Activated naive CD8-positive, alpha-beta T cell treated with anti-CD3 and anti-CD28 coated beads, Interleukin-2, amount 10 ng/mL, durations not matched to agents 7 days and 5 days (primary cell): ENCODE data around the gene METAP1D. TPM values are rescaled to one million over a fixed set of nuclear protein-coding genes. Genes with fewer than 3 reads are reported as not detected.

ENCODE experiments used
- ATAC-seq: fragments of 150-1000 bp; cut with Tn5 transposase; one replicate; pipeline ENCODE4 v1.10.0; 2021; ENCODE audit warnings: low read depth, moderate library complexity
- POLR2A ChIA-PET: fragments of 350-600 bp; sonication (Branson Sonifier 250); formaldehyde crosslinking; loops from one replicate; lab custom pipeline; 2021; ENCODE audit warnings: antibody characterized with exemption; lab: Charles Lee
- DNase-seq: peaks from one replicate; pipeline ENCODE4 v3.0.0; 2021
- H3K27ac Mint-ChIP-seq: one replicate; pipeline ENCODE4 v1.8.0; 2022; ENCODE audit warnings: mild to moderate bottlenecking, mixed read lengths
- H3K27me3 Mint-ChIP-seq: one replicate; pipeline ENCODE4 v1.8.0; 2022; ENCODE audit warnings: mild to moderate bottlenecking, moderate library complexity, mixed read lengths
- H3K36me3 Mint-ChIP-seq: one replicate; pipeline ENCODE4 v1.8.0; 2021; ENCODE audit warnings: mild to moderate bottlenecking, mixed read lengths
- H3K4me1 Mint-ChIP-seq: one replicate; pipeline ENCODE4 v1.8.0; 2021; ENCODE audit warnings: mixed read lengths
- H3K4me3 Mint-ChIP-seq: one replicate; pipeline ENCODE4 v1.8.0; 2022; ENCODE audit warnings: mild to moderate bottlenecking, moderate library complexity, mixed read lengths
- H3K9me3 Mint-ChIP-seq: one replicate; pipeline ENCODE4 v1.8.0; 2021; ENCODE audit warnings: mixed read lengths
- total RNA-seq, 2 experiments: library from RNA; stranded (reverse); gene quantifications; one replicate each; pipeline ENCODE4 v1.2.3, GENCODE V29; 2021

METAP1D gene
- total RNA-seq, 2 experiments from 2014 or later: 4.5 to 5.6 TPM

GRCh38 chr2:172088245-172089004, 88.7 kb downstream of the METAP1D start:
- Mint-ChIP-seq H3K27me3 (peaks cover 98% of the 10 kb centered on the region), H3K36me3 (peaks cover 2% of the 10 kb centered on the region), H3K4me1 (peaks cover 44% of the 10 kb centered on the region), H3K9me3 (no peaks in the 10 kb centered on the region), H3K4me3 (peak overlapping the region; percentile 35), H3K27ac (peak overlapping the region; percentile 78)
- POLR2A ChIA-PET: no interaction called here
- DNase-seq: no peak
- no peak for ATAC-seq

GRCh38 chr2:172089005-172089504, 89.3 kb downstream of the METAP1D start:
- ATAC-seq (no peak), DNase-seq (no peak)
- Mint-ChIP-seq H3K27ac (no peak overlapping the region), H3K36me3 (peaks cover 2% of the 10 kb centered on the region), H3K27me3 (peaks cover 98% of the 10 kb centered on the region), H3K9me3 (no peaks in the 10 kb centered on the region), H3K4me3 (no peak overlapping the region), H3K4me1 (peaks cover 42% of the 10 kb centered on the region)
- POLR2A ChIA-PET: no interaction called here

DNA sequence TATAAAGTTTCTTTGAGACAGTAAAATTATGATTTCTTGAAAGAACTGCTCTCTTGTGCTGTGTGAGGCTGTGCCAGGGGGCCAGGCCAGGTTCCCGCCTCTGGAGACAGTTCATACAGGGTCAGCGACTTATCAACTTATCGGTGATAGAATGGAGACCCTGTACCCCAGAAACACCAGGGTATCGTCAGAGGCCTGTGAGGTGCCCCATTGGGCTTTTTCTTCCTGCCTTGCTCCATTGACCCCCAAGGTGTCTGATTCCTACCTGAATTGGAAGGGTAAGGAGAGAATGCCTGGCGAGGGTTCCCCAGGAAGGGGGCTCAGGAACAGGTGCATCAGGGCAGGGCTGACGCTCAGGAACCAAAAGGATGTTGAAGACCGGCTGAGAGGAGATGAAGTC, 89.9 kb downstream of the METAP1D start:
- DNase-seq (no peak), ATAC-seq (no peak)
- POLR2A ChIA-PET: no interaction called here
- peaks cover 37% of the 10 kb centered on the region for H3K4me1 Mint-ChIP-seq
- H3K9me3 Mint-ChIP-seq: no peaks in the 10 kb centered on the region
- H3K36me3 Mint-ChIP-seq: peaks cover 2% of the 10 kb centered on the region
- H3K4me3 Mint-ChIP-seq: peak overlapping the region; percentile 10
- no peak overlapping the region for H3K27ac Mint-ChIP-seq
- peaks cover 95% of the 10 kb centered on the region for H3K27me3 Mint-ChIP-seq

DNA sequence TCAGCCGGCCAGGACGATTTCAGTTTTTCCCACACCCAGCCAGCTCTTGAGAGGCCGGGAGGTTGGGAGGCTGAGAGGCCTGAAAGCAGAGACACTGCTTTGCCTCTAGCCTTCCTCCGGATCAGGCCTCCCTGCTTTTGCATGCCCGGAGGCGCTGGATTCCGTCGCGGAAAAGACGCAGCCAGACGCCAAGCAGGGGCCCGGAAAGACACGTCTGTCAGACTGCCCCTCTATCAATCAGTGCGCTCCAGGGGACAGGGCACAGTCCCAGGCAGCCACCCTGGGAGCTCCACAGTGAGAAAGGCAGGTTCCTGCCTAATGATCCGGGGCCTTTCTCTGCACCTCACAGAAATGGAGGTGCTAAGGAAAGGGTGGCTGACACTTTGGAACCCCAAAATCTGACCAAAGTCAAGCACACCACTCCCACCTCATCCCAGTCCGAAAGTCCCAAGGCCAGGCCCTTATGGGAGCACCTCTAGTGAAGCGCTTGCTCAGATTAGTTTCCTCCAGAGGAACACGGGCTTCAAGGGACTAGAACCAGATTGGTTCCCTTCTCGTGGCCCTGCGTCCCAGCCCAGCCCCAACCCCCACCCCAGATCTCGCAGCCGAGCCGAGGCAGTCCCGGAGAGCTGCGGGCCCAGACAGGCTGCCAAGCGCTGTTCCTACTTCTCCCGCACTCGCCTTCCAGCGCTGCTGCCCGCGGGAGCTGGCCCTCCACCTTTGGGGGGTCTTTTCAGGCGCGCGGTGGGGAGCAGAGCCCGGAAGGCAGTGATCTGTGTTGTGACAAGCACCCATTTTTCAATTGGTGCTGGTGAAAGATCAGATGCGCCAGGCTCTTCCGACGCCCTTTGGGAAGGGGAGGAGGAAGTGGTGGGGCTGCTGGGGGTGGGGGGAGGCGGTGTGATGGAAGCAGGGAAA, 90.5 kb downstream of the METAP1D start:
- Mint-ChIP-seq H3K9me3 (no peaks in the 10 kb centered on the region), H3K4me1 (peaks cover 34% of the 10 kb centered on the region), H3K4me3 (peak overlapping the region; percentile 19), H3K27me3 (peaks cover 92% of the 10 kb centered on the region), H3K36me3 (peaks cover 2% of the 10 kb centered on the region), H3K27ac (no peak overlapping the region)
- ATAC-seq (no peak), DNase-seq (no peak)
- POLR2A ChIA-PET: interaction anchor here (1.6 kb wide), 1 partner anchor 12 kb away, joined by 6 read pairs; the partner anchor contains the start of gene DLX2

DNA sequence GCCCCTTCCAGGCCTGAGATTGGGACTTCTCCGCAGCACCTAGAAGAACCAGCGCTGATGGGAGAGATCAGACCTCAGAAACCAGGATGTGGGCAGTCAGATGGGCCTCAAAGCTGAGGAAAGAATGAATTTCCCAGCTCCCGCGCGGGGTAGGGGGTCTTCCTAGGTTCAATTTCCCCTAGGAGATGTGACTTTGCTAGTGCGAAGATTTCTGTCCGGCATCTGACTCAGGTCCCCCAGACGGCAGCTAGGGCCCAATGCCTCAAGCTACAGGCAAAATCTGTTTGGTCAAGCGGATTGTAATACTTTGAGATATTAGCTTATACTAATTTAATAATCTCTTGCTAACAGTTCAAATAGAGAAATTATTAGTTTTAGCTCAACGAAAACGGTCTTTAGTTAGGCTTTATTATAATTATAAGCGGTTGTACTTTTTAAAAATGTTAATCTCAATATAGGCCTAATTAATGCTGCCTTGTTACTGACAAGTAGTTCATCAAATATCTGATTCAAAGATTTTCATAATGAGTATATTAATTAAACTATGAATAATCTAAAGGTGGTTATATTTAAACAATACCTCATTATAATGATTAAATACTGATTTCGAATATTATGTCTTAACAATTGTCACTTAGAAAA, 91.4 kb downstream of the METAP1D start:
- POLR2A ChIA-PET: interaction anchor here (1.6 kb wide), 1 partner anchor 11 kb away, joined by 6 read pairs; the partner anchor contains the start of gene DLX2
- no peak overlapping the region for H3K4me3 Mint-ChIP-seq
- H3K4me1 Mint-ChIP-seq: peaks cover 36% of the 10 kb centered on the region
- DNase-seq: no peak
- H3K36me3 Mint-ChIP-seq: no peaks in the 10 kb centered on the region
- H3K27ac Mint-ChIP-seq: no peak overlapping the region
- peaks cover 92% of the 10 kb centered on the region for H3K27me3 Mint-ChIP-seq
- ATAC-seq: no peak
- no peaks in the 10 kb centered on the region for H3K9me3 Mint-ChIP-seq

GRCh38 chr2:172091761-172092566, 92.2 kb downstream of the METAP1D start:
- POLR2A ChIA-PET: interaction anchor here (1.6 kb wide), 1 partner anchor 10 kb away, joined by 6 read pairs; the partner anchor contains the start of gene DLX2
- peaks cover 89% of the 10 kb centered on the region for H3K27me3 Mint-ChIP-seq
- H3K9me3 Mint-ChIP-seq: no peaks in the 10 kb centered on the region
- DNase-seq: no peak
- H3K4me3 Mint-ChIP-seq: no peak overlapping the region
- ATAC-seq: no peak
- peaks cover 34% of the 10 kb centered on the region for H3K4me1 Mint-ChIP-seq
- H3K36me3 Mint-ChIP-seq: no peaks in the 10 kb centered on the region
- H3K27ac Mint-ChIP-seq: no peak overlapping the region

DNA sequence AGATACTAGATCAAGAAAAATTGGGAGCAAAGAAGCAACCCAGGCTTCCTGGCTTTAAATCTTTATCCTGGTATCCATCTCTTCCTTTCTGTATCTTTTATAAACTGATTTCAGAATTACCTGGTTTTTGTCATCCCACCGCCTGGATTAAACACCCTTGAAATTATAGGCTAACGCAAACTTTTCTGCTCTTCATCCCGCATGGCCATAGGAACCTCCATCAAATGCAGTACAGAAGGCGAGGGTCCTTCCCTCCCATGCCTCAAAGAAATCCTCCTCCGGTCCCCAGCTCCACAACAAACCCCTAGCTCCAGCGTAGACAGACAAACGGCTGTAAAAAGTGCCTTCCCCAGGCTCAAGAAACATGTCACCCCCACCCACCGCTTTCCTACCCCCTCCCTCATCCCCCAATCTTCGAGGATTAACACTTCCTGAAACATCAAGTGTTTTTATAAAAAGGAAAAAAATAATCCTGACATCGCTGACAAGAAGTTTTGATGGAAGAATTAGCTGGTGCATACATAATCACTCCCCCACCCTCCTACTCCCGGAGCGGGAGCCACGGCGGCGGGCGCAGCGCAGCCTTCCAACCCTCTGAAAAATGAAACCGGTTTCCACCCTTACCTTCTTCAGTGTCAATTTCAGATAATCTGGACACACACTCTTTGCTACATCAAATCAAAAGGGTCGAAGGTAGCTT, 93.1 kb downstream of the METAP1D start:
- Mint-ChIP-seq H3K27ac (peak overlapping the region; percentile 30), H3K9me3 (no peaks in the 10 kb centered on the region), H3K27me3 (peaks cover 89% of the 10 kb centered on the region), H3K4me3 (peak overlapping the region; percentile 44), H3K36me3 (no peaks in the 10 kb centered on the region), H3K4me1 (peaks cover 32% of the 10 kb centered on the region)
- POLR2A ChIA-PET: interaction anchor here (0.9 kb wide), 1 partner anchor 11 kb away, joined by 3 read pairs; no protein-coding TSS in a partner anchor
- no peak for DNase-seq
- ATAC-seq: no peak

GRCh38 chr2:172093416-172094293, 93.9 kb downstream of the METAP1D start:
- Mint-ChIP-seq H3K36me3 (no peaks in the 10 kb centered on the region), H3K27me3 (peaks cover 88% of the 10 kb centered on the region), H3K9me3 (no peaks in the 10 kb centered on the region), H3K27ac (peak overlapping the region; percentile 30), H3K4me1 (peaks cover 27% of the 10 kb centered on the region), H3K4me3 (peak overlapping the region; percentile 44)
- DNase-seq: no peak
- no peak for ATAC-seq
- POLR2A ChIA-PET: interaction anchor here (0.9 kb wide), 1 partner anchor 11 kb away, joined by 3 read pairs; no protein-coding TSS in a partner anchor

- H3K27me3 Mint-ChIP-seq: peaks cover 88% of the 10 kb centered on the region
- POLR2A ChIA-PET: no interaction called here
- H3K9me3 Mint-ChIP-seq: no peaks in the 10 kb centered on the region
- H3K4me3 Mint-ChIP-seq: peak overlapping the region; percentile 90
- ATAC-seq: no peak
- no peak overlapping the region for H3K27ac Mint-ChIP-seq
- H3K36me3 Mint-ChIP-seq: no peaks in the 10 kb centered on the region
- peaks cover 27% of the 10 kb centered on the region for H3K4me1 Mint-ChIP-seq
- peak; percentile 31 for DNase-seq
Measured at GRCh38 chr2:172094294-172095145, 94.8 kb downstream of the METAP1D start.

- peak; percentile 65 for ATAC-seq
- Mint-ChIP-seq H3K36me3 (no peaks in the 10 kb centered on the region), H3K4me1 (peaks cover 27% of the 10 kb centered on the region), H3K27me3 (peaks cover 87% of the 10 kb centered on the region), H3K4me3 (peak overlapping the region; percentile 90), H3K27ac (peak overlapping the region; percentile 61), H3K9me3 (no peaks in the 10 kb centered on the region)
- DNase-seq: peak; percentile 77
- POLR2A ChIA-PET: interaction anchor here (0.7 to 1.3 kb wide), 3 partner anchors 10 to 391 kb away, joined by 3 to 5 read pairs (median 5); partner anchors contain the start of gene DLX1
Measured at GRCh38 chr2:172095146-172095904, 95.6 kb downstream of the METAP1D start.
